Measurements from ENCODE around the gene C22orf31.

Gene C22orf31

GRCh38 chr22:29031227-29032011, 30.2 kb downstream of the C22orf31 start:
- Mint-ChIP-seq H3K36me3 (ENCODE audit: low read depth) (no peaks in the 10 kb centered on the region), H3K27ac (no peak overlapping the region), H3K9me3 (no peaks in the 10 kb centered on the region), H3K4me3 (no peak overlapping the region), H3K27me3 (peaks cover 81% of the 10 kb centered on the region), H3K4me1 (ENCODE audit: low read depth) (peaks cover 16% of the 10 kb centered on the region)
- no peak for DNase-seq

- H3K9me3 Mint-ChIP-seq = no peaks in the 10 kb centered on the region
- no peaks in the 10 kb centered on the region for H3K36me3 Mint-ChIP-seq (ENCODE audit: low read depth)
- peaks cover 82% of the 10 kb centered on the region for H3K27me3 Mint-ChIP-seq
- H3K27ac Mint-ChIP-seq = no peak overlapping the region
- DNase-seq = no peak
- H3K4me3 Mint-ChIP-seq = peak overlapping the region; percentile 45
- peaks cover 16% of the 10 kb centered on the region for H3K4me1 Mint-ChIP-seq (ENCODE audit: low read depth)
Measured at GRCh38 chr22:29030618-29031226, 30.9 kb downstream of the C22orf31 start.

DNA sequence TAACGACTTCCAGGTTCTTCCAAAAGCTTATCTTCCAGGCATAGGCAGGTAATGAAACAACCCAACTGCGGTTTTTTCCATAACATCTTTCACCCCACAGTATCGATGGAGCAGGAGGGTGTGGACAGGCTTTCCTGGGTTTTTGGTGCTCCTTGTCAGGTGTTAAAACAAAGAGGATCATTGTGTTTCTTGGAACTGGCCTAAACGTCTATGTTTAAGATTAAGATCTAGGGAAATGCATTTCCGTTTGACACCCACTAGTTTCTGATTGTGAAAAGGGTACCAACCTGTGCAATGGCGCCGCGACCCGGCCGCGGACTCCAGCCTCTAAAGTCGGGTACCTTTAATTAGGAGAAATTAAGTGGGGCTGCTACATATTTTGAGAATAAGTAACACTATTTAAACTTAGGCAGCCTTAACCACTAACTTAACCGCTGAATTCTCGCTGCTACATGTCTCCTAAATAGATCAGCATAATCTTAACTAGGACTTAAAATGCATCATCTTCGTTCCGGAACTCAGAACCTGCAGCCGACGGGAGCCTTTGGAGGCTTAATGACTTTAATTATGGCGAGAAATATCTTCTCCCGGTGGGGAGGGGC, 31.5 kb downstream of the C22orf31 start:
- Mint-ChIP-seq H3K4me1 (ENCODE audit: low read depth) (peaks cover 16% of the 10 kb centered on the region), H3K36me3 (ENCODE audit: low read depth) (no peaks in the 10 kb centered on the region), H3K27ac (no peak overlapping the region), H3K27me3 (peaks cover 87% of the 10 kb centered on the region), H3K4me3 (peak overlapping the region; percentile 45), H3K9me3 (no peaks in the 10 kb centered on the region)
- DNase-seq = no peak

DNA sequence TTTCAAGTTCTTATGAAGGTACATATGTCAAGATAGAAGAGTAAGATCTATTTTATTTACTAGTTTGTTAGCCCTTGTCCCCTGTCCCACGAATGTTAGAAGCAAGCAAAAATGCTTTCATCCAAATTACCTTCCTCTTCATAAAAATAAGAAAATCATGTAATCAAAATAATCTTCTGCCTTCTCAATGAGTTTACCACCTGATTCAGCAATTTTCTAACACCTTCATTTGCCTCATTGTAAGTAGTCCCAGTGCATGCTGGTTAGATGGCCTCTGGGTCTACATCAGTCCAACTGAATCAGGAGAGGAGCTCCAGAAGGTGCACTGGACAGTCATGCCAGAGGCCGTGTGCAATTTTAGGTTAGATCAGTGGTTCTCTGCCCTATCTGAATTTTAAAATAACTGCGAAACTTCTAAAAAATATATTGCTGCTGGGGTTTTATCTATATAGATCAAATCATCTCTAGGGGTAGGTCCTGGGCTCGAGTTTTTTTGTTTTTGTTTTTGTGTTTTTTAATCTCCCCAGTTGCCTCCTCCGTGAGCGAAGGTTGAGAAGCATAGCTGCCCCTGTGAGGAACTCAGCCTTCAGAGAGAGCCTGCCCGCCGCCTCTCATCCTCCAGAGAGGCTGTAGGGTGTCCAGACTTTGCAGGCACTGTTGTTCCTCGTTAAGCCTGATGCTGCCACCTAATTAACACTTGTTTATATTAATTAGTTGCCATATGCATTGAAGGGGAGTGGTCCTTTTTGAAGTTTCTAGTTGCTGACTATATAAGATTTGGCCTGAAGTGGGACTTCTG, 32.2 kb downstream of the C22orf31 start:
- H3K27me3 Mint-ChIP-seq = peaks cover 85% of the 10 kb centered on the region
- DNase-seq = no peak
- peaks cover 16% of the 10 kb centered on the region for H3K4me1 Mint-ChIP-seq (ENCODE audit: low read depth)
- H3K27ac Mint-ChIP-seq = no peak overlapping the region
- no peaks in the 10 kb centered on the region for H3K36me3 Mint-ChIP-seq (ENCODE audit: low read depth)
- H3K9me3 Mint-ChIP-seq = no peaks in the 10 kb centered on the region
- no peak overlapping the region for H3K4me3 Mint-ChIP-seq

DNA sequence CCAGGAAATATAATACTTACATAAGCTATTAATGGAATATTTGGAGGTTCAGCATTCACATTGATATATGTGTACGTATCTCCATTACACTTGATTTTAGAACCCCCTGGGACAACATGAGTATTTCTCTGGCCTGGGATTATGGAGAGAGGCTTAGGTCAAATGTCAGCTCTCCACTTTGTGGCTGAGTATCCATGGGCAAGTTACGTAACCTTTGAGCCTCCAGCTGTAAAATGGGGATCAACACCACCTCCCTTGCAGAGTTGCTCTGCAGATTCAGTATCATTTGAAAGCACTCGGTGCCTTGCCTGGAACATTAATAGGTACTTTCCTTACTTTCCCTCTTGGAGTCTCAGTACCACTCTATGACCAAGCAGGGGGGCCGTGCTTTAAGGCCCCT, 33.2 kb downstream of the C22orf31 start:
- peaks cover 16% of the 10 kb centered on the region for H3K4me1 Mint-ChIP-seq (ENCODE audit: low read depth)
- H3K36me3 Mint-ChIP-seq (ENCODE audit: low read depth) = no peaks in the 10 kb centered on the region
- DNase-seq = no peak
- peaks cover 83% of the 10 kb centered on the region for H3K27me3 Mint-ChIP-seq
- H3K9me3 Mint-ChIP-seq = no peaks in the 10 kb centered on the region
- no peak overlapping the region for H3K4me3 Mint-ChIP-seq
- no peak overlapping the region for H3K27ac Mint-ChIP-seq

- H3K36me3 Mint-ChIP-seq (ENCODE audit: low read depth) = no peaks in the 10 kb centered on the region
Measured at GRCh38 chr22:29026579-29026978, 35.1 kb downstream of the C22orf31 start.

GRCh38 chr22:29023172-29023796, 38.3 kb downstream of the C22orf31 start:
- no peak for DNase-seq
- H3K4me1 Mint-ChIP-seq (ENCODE audit: low read depth) = no peaks in the 10 kb centered on the region
- no peaks in the 10 kb centered on the region for H3K36me3 Mint-ChIP-seq (ENCODE audit: low read depth)
- no peak overlapping the region for H3K4me3 Mint-ChIP-seq
- peaks cover 52% of the 10 kb centered on the region for H3K27me3 Mint-ChIP-seq
- H3K27ac Mint-ChIP-seq = no peak overlapping the region
- peaks cover 3% of the 10 kb centered on the region for H3K9me3 Mint-ChIP-seq

More at GRCh38 chr22:29026579-29026978, 35.1 kb downstream of the C22orf31 start:
- no peak overlapping the region for H3K4me3 Mint-ChIP-seq
- DNase-seq = no peak
- H3K27me3 Mint-ChIP-seq = peaks cover 74% of the 10 kb centered on the region
- H3K27ac Mint-ChIP-seq = no peak overlapping the region
- no peaks in the 10 kb centered on the region for H3K9me3 Mint-ChIP-seq
- H3K4me1 Mint-ChIP-seq (ENCODE audit: low read depth) = peaks cover 16% of the 10 kb centered on the region

- no peak overlapping the region for H3K27ac Mint-ChIP-seq
- H3K36me3 Mint-ChIP-seq (ENCODE audit: low read depth) = no peaks in the 10 kb centered on the region
- H3K9me3 Mint-ChIP-seq = peaks cover 4% of the 10 kb centered on the region
- DNase-seq = no peak
- no peak overlapping the region for H3K4me3 Mint-ChIP-seq
- peaks cover 50% of the 10 kb centered on the region for H3K27me3 Mint-ChIP-seq
- no peaks in the 10 kb centered on the region for H3K4me1 Mint-ChIP-seq (ENCODE audit: low read depth)
Measured at GRCh38 chr22:29022101-29022817, 39.4 kb downstream of the C22orf31 start.

DNA sequence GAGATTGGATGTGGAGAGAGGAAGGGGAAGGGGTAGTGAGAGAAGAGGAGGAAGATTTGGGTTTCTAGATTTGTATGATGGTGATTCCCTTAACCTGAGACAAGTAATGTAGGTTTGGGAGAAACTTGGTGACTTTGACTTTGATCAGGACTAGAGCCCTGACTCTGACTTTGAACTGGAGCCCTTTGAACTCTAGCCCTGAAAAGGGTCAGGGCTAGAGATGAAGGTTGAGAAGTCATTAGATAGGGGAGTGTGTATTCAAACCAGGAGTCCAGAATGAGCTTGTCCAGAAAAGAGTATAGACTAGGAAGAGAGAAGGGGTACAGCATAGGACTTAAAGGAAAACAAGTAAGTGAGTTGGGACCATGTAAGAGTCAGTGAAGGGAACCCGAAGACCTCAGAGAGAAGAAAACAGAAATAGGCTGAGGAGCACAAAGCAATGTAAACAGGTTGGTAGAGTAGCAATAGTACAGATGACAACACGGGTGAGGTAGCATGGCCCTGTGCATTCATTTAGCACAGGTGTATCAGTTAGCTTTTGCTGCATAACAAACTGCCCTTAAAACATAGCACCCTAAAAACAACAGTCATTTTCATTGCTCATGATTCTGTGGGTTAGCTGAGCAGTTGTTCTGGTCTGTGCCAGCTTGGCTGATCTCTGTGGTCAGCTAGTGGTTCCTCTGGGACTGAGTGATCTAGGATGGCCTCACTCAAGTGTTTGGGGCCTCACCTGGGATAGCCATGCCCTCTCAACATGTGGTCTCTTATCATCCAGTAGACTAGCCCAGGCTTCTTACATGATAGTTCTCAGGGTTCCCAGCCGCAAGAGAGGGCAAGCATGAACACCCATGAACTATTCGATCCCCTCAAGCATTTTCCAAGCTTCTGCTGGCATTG, 43.1 kb downstream of the C22orf31 start:
- Mint-ChIP-seq H3K36me3 (ENCODE audit: low read depth) (no peaks in the 10 kb centered on the region), H3K9me3 (peaks cover 4% of the 10 kb centered on the region), H3K27ac (no peak overlapping the region), H3K4me1 (ENCODE audit: low read depth) (peaks cover 4% of the 10 kb centered on the region), H3K4me3 (no peak overlapping the region), H3K27me3 (peaks cover 35% of the 10 kb centered on the region)
- DNase-seq = no peak

- peaks cover 4% of the 10 kb centered on the region for H3K9me3 Mint-ChIP-seq
- no peaks in the 10 kb centered on the region for H3K36me3 Mint-ChIP-seq (ENCODE audit: low read depth)
- peaks cover 4% of the 10 kb centered on the region for H3K4me1 Mint-ChIP-seq (ENCODE audit: low read depth)
- DNase-seq = no peak
- H3K27me3 Mint-ChIP-seq = peaks cover 29% of the 10 kb centered on the region
- no peak overlapping the region for H3K4me3 Mint-ChIP-seq
- no peak overlapping the region for H3K27ac Mint-ChIP-seq
Measured at GRCh38 chr22:29016067-29016938, 45.3 kb downstream of the C22orf31 start.

GRCh38 chr22:29014773-29015172, 46.9 kb downstream of the C22orf31 start:
- no peak for DNase-seq
- H3K27me3 Mint-ChIP-seq = peaks cover 32% of the 10 kb centered on the region
- peaks cover 4% of the 10 kb centered on the region for H3K4me1 Mint-ChIP-seq (ENCODE audit: low read depth)
- H3K36me3 Mint-ChIP-seq (ENCODE audit: low read depth) = no peaks in the 10 kb centered on the region
- no peak overlapping the region for H3K4me3 Mint-ChIP-seq
- peaks cover 4% of the 10 kb centered on the region for H3K9me3 Mint-ChIP-seq
- H3K27ac Mint-ChIP-seq = no peak overlapping the region

DNA sequence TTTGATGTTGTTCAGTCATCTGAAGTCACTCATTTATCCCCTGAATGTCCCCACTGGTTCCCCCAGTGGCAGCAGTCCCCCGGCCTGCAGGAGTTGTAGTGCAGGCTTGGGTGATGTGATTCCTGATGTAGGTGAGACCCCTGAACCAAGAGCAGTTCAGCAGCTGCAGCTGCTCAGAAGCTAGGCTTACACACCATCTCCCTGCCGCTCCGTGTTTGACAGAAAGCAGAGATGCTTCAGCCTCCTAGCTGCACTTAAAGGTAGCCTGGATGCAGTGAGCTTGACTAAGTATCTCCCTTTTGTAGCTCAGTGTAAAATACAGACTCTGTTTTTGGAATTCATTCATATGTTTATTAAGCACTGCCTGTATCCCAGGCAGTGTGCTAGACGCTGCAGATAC, 47.3 kb downstream of the C22orf31 start:
- H3K36me3 Mint-ChIP-seq (ENCODE audit: low read depth) = no peaks in the 10 kb centered on the region
- H3K9me3 Mint-ChIP-seq = peaks cover 4% of the 10 kb centered on the region
- H3K27me3 Mint-ChIP-seq = peaks cover 32% of the 10 kb centered on the region
- DNase-seq = no peak
- H3K4me3 Mint-ChIP-seq = no peak overlapping the region
- peaks cover 4% of the 10 kb centered on the region for H3K4me1 Mint-ChIP-seq (ENCODE audit: low read depth)
- no peak overlapping the region for H3K27ac Mint-ChIP-seq
